GM18505 (cell line): ENCODE data around the gene GGA3.

ENCODE experiments used
- ATAC-seq: cut with Tn5 transposase; IDR thresholded peaks from one replicate; pipeline ENCODE4 v1.9.1; 2021; ENCODE audit not compliant: unreplicated experiment
- POLR2A ChIP-seq: IDR thresholded peaks from 4 replicates; pipeline ENCODE4 v1.6.1; 2011; ENCODE audit warnings: borderline replicate concordance; ENCODE audit not compliant: insufficient read depth, insufficient read length; ENCODE audit errors: extremely low read depth

The GGA3 gene

DNA sequence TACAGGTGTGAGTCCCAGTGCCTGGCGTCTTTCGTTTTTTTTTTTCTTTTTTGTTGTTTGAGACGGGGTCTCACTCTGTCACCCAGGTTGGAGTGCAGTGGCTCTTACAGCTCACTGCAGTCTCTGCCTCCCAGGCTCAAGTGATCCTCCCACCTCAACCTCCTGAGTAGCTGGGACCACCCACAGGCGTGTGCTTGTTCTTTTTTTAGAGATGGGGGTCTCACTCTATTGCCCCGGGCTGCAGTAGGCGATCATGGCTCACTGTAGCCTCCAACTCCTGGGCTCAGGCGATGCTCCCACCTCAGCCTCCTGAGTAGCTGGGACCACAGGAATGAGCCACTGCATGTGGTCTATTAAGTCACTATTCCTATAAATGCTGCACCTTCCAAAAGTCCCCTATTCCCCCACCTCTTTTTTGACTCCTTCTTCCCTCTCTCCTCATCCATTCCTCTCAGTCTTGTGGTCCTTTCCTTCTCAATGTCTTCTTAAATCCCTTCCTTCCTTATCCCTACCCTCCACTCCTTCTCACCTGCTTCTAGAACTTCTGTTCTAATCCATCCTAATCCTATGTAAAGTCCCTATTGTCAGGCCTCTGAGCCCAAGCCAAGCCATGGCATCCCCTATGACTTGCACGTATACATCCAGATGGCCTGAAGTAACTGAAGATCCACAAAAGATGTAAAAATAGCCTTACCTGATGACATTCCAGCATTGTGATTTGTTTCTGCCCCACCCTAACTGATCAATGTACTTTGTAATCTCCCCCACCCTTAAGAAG, 9.2 kb downstream of the GGA3 start:
- no peak for TF ChIP-seq POLR2A
- no peak for ATAC-seq

- peak; percentile 80 for ATAC-seq
- TF ChIP-seq POLR2A = no peak
Measured at GRCh38 chr17:75250009-75250471, 11.4 kb downstream of the GGA3 start.

- no peak for TF ChIP-seq POLR2A
- no peak for ATAC-seq
Measured at GRCh38 chr17:75249564-75249963, 11.8 kb downstream of the GGA3 start.

- TF ChIP-seq POLR2A = no peak
- no peak for ATAC-seq
Measured at GRCh38 chr17:75246404-75246803, 15.0 kb downstream of the GGA3 start.

- ATAC-seq = no peak
- TF ChIP-seq POLR2A = no peak
Measured at GRCh38 chr17:75245011-75245410, 16.4 kb downstream of the GGA3 start.

DNA sequence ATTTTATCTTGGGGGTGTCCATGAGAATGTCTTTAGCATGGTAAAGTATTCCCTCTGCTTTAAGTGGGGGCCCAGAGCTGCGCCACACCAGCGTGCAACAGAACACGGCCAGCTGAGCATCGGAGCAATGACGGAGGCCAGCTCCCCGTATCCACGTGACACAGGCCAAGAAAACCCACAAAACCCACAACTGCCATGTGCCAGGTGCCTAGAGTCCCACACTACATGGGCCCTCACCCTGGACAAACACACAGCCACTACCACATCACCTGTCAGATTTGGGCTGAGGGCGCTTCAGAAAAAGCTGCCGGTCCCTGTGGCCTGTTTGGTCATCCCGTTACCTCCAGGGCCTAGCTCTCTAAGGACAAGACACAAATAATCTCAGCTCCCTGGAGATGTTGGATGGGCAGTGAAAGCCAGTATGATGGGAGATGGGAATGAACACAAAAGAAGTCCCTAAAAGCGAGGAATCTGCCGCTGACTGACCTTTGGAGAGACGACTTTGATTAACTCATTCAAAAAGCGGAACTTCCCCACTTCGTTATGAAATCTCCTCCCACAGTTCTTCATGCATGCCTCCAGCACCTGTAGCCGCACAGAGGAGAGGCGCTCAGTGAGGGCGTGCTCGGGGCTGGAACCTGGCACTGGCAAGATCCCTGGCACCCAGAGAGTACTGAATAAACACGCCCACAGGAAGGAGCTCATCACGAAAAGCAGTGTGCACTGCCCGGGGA, 17.1 kb downstream of the GGA3 start:
- TF ChIP-seq POLR2A = no peak
- no peak for ATAC-seq

DNA sequence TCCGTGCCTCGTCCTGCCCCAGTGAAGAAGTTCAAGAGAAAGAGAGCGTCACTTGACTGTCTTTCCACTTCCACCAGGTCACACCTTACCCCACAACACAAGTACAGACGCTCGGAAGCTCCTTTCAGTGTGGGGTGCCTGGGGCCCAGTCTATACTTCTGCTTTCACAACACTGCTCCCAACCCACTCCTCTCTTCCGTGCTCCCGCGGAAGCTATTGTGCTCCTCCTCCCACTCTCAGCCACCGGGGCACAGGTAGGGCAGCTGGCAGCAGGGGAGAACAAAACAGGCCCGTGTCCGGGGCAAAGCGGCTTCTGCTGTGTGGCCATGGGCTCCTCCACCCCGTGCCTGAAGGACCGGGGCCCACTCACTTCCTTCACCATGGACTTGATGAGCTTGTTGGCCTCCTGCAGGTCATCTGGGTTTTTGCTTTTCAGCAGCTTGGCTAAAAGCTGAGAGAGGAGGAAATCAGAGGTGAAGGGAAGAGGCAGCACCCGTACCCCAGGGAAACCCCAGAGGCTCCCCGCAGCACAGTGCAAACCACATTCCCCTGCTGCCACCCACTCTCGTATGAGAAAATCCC, 18.9 kb downstream of the GGA3 start:
- TF ChIP-seq POLR2A = no peak
- ATAC-seq = no peak

DNA sequence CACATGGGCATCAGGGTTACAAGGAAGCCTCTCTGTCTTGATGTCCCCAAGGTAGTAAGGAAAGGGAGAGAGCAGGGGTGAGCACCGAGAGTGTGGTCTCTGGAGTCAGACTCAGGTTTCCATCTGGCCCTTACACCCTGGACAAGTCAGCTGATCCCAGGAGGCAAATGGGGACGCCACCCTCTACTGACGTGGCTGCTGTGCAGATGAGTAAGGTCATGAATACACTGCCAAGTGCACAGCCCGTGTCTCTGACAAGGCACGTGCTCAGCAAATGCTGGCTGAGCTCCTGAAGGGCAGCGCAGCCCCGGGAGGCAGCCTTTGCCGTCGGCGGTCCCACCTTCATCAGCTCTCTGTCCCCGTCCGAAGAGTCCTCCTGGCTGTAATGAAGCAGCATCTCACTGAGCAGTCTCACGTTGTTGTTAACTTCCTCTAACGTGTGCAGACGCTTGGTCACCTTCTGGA, 19.4 kb downstream of the GGA3 start:
- no peak for ATAC-seq
- no peak for TF ChIP-seq POLR2A

- no peak for ATAC-seq
- no peak for TF ChIP-seq POLR2A
Measured at GRCh38 chr17:75241502-75241901, 19.9 kb downstream of the GGA3 start.

DNA sequence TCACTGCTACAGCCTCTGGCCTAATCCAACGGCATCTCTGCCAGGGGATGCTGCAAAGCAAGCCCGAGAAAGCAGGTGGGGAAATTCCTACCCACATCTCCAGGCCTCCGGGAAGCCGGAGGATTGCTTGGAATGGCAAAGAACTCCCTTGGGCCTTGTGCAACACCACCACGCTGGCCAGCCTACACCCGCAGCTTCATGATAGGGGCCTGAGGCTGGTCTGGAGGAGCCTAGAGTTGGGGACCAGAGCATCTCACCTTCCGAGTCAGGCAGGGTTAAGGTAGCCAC, 20.3 kb downstream of the GGA3 start:
- no peak for TF ChIP-seq POLR2A

GRCh38 chr17:75240394-75241142, 20.8 kb downstream of the GGA3 start:
- ATAC-seq = no peak
- no peak for TF ChIP-seq POLR2A

More for the DNA sequence above, 20.3 kb downstream of the GGA3 start:
- ATAC-seq = no peak

DNA sequence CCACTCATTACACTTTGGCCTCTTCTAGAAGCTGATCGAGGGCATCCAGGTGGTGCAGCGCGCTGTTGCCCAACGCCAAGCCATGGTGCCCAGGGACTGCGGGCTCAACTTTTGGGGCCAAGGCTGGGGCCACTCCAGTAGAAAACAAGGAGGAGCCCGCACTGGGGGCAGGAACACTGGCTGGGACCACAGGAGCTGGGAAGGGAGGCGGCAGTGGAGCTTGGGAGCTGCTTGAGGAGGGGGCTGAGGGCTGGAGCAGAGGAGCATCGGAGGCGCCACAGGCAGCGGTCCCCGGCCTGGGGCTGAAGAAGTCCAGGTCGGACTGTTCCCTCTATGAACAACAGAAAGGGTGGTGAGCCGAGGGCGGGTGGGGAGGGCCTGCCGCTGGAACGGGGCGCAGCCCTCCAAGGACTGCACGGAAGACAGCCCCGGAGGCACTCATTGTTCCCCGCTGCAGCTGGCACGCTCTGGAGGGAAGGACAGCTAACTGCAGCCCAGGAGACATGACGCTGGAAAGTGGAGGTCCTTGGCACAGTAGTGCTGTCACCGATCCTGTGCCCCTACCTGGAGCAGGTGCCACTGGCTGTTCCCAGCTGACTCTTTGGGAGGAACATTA, 21.5 kb downstream of the GGA3 start:
- TF ChIP-seq POLR2A = no peak
- no peak for ATAC-seq

DNA sequence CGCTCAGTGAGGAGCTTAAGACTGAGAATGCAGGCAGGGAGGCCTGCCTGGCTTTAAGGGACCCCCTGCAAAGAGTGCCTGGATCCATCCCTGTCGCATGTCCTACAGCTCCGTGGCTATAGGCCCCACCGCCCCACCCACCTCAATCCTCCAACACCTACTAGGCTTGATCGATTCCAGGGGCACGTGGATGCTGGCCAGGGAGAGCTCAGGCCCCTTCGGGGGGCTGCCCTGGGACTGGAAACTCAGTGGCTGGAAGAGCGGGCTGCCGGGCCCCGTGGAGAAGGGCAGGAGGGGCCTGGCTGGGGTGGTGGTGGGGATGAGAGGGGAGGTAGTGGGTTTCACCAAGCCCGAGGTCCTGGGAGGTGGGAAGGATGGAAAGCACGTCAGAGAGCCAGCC, 22.2 kb downstream of the GGA3 start:
- TF ChIP-seq POLR2A = no peak
- no peak for ATAC-seq
